ENCODE results near the gene SYNPO2.

Gene SYNPO2

GRCh38 chr4:118941149-118941548 lies 52.5 kb downstream of the SYNPO2 start:
- H3K27me3 ChIP-seq (ENCODE audit: insufficient read depth, low read length, poor library complexity): no peaks in the 10 kb centered on the region
- H4K8ac ChIP-seq (ENCODE audit: low read depth, low read length): no peak overlapping the region
- no peak overlapping the region for H3K4me3 ChIP-seq (ENCODE audit: low read length)
- H2AK5ac ChIP-seq (ENCODE audit: low read length): no peak overlapping the region
- DNase-seq: no peak
- no peak overlapping the region for H3K27ac ChIP-seq (ENCODE audit: low read depth, low read length)
- no peak overlapping the region for H2BK120ac ChIP-seq (ENCODE audit: low read depth, low read length)
- H3K4me1 ChIP-seq (ENCODE audit: control insufficient read depth, low read depth, low read length): no peaks in the 10 kb centered on the region
- H3K9ac ChIP-seq (ENCODE audit: low read length): no peak overlapping the region
- no peak overlapping the region for H2BK15ac ChIP-seq (replicated peaks; ENCODE audit: low read depth)
- no peak overlapping the region for H3K23ac ChIP-seq (ENCODE audit: low read length)
- no peaks in the 10 kb centered on the region for H3K36me3 ChIP-seq (ENCODE audit: control insufficient read depth, insufficient read depth, low read length)
- H3K4ac ChIP-seq (ENCODE audit: low read depth, low read length): no peak overlapping the region
- no peak overlapping the region for H2BK5ac ChIP-seq (ENCODE audit: low read length)
- no peaks in the 10 kb centered on the region for H3K79me2 ChIP-seq (ENCODE audit: control insufficient read depth, insufficient read depth, low read length)
- no peak overlapping the region for H3K4me2 ChIP-seq (ENCODE audit: low read length)
- WGBS (ENCODE audit: extremely low coverage, insufficient coverage, low lambda C conversion rate): no CpG with 5 or more reads among the region's 1 CpG
- H4K5ac ChIP-seq (ENCODE audit: low read length): no peak overlapping the region
- no peaks in the 10 kb centered on the region for H3K79me1 ChIP-seq (ENCODE audit: low read length)
- H3K56ac ChIP-seq (ENCODE audit: low read length): no peak overlapping the region
- H3K18ac ChIP-seq (ENCODE audit: low read length): no peak overlapping the region

- Histone ChIP-seq H3K4me2 (ENCODE audit: low read length) (no peak overlapping the region), H3K36me3 (ENCODE audit: control insufficient read depth, insufficient read depth, low read length) (no peaks in the 10 kb centered on the region), H3K23ac (ENCODE audit: low read length) (no peak overlapping the region), H3K79me1 (ENCODE audit: low read length) (no peaks in the 10 kb centered on the region), H3K4me1 (ENCODE audit: control insufficient read depth, low read depth, low read length) (no peaks in the 10 kb centered on the region), H2AK5ac (ENCODE audit: low read length) (no peak overlapping the region), H2BK5ac (ENCODE audit: low read length) (no peak overlapping the region), H3K56ac (ENCODE audit: low read length) (no peak overlapping the region), H2BK15ac (replicated peaks; ENCODE audit: low read depth) (no peak overlapping the region), H4K5ac (ENCODE audit: low read length) (no peak overlapping the region), H3K9ac (ENCODE audit: low read length) (no peak overlapping the region), H4K8ac (ENCODE audit: low read depth, low read length) (no peak overlapping the region), H3K4me3 (ENCODE audit: low read length) (no peak overlapping the region), H3K4ac (ENCODE audit: low read depth, low read length) (no peak overlapping the region), H2BK120ac (ENCODE audit: low read depth, low read length) (no peak overlapping the region), H3K27ac (ENCODE audit: low read depth, low read length) (no peak overlapping the region), H3K18ac (ENCODE audit: low read length) (no peak overlapping the region), H3K27me3 (ENCODE audit: insufficient read depth, low read length, poor library complexity) (no peaks in the 10 kb centered on the region), H3K79me2 (ENCODE audit: control insufficient read depth, insufficient read depth, low read length) (no peaks in the 10 kb centered on the region)
- DNase-seq: no peak
- WGBS (ENCODE audit: extremely low coverage, insufficient coverage, low lambda C conversion rate): no CpG with 5 or more reads among the region's 6 CpGs
Observed at GRCh38 chr4:118941799-118942198, 53.1 kb downstream of the SYNPO2 start.

- H3K4me3 ChIP-seq (ENCODE audit: low read length): no peak overlapping the region
- H2BK120ac ChIP-seq (ENCODE audit: low read depth, low read length): no peak overlapping the region
Observed at GRCh38 chr4:118942465-118942864, 53.8 kb downstream of the SYNPO2 start.

GRCh38 chr4:118947095-118947494 lies 58.4 kb downstream of the SYNPO2 start:
- Histone ChIP-seq H2BK15ac (replicated peaks; ENCODE audit: low read depth) (no peak overlapping the region), H3K56ac (ENCODE audit: low read length) (no peak overlapping the region), H3K79me2 (ENCODE audit: control insufficient read depth, insufficient read depth, low read length) (no peaks in the 10 kb centered on the region), H3K4me3 (ENCODE audit: low read length) (no peak overlapping the region), H3K4ac (ENCODE audit: low read depth, low read length) (no peak overlapping the region), H2BK5ac (ENCODE audit: low read length) (no peak overlapping the region), H3K4me2 (ENCODE audit: low read length) (no peak overlapping the region), H3K18ac (ENCODE audit: low read length) (no peak overlapping the region), H3K27me3 (ENCODE audit: insufficient read depth, low read length, poor library complexity) (no peaks in the 10 kb centered on the region), H4K5ac (ENCODE audit: low read length) (no peak overlapping the region), H2AK5ac (ENCODE audit: low read length) (no peak overlapping the region), H2BK120ac (ENCODE audit: low read depth, low read length) (no peak overlapping the region), H3K79me1 (ENCODE audit: low read length) (no peaks in the 10 kb centered on the region), H3K27ac (ENCODE audit: low read depth, low read length) (no peak overlapping the region), H4K8ac (ENCODE audit: low read depth, low read length) (no peak overlapping the region), H3K23ac (ENCODE audit: low read length) (no peak overlapping the region), H3K9ac (ENCODE audit: low read length) (no peak overlapping the region), H3K36me3 (ENCODE audit: control insufficient read depth, insufficient read depth, low read length) (no peaks in the 10 kb centered on the region), H3K4me1 (ENCODE audit: control insufficient read depth, low read depth, low read length) (no peaks in the 10 kb centered on the region)
- no CpG with 5 or more reads among the region's 2 CpGs for WGBS (ENCODE audit: extremely low coverage, insufficient coverage, low lambda C conversion rate)
- no peak for DNase-seq

More at GRCh38 chr4:118942465-118942864, 53.8 kb downstream of the SYNPO2 start:
- no peak overlapping the region for H2BK15ac ChIP-seq (replicated peaks; ENCODE audit: low read depth)
- H3K36me3 ChIP-seq (ENCODE audit: control insufficient read depth, insufficient read depth, low read length): no peaks in the 10 kb centered on the region
- no peak overlapping the region for H3K4ac ChIP-seq (ENCODE audit: low read depth, low read length)
- no peak overlapping the region for H3K4me2 ChIP-seq (ENCODE audit: low read length)
- no peak overlapping the region for H4K5ac ChIP-seq (ENCODE audit: low read length)
- no peak overlapping the region for H2AK5ac ChIP-seq (ENCODE audit: low read length)
- H3K4me1 ChIP-seq (ENCODE audit: control insufficient read depth, low read depth, low read length): no peaks in the 10 kb centered on the region
- H2BK5ac ChIP-seq (ENCODE audit: low read length): no peak overlapping the region
- no peaks in the 10 kb centered on the region for H3K79me2 ChIP-seq (ENCODE audit: control insufficient read depth, insufficient read depth, low read length)
- no peak overlapping the region for H4K8ac ChIP-seq (ENCODE audit: low read depth, low read length)
- H3K27ac ChIP-seq (ENCODE audit: low read depth, low read length): no peak overlapping the region
- H3K18ac ChIP-seq (ENCODE audit: low read length): no peak overlapping the region
- no CpG with 5 or more reads among the region's 1 CpG for WGBS (ENCODE audit: extremely low coverage, insufficient coverage, low lambda C conversion rate)
- H3K9ac ChIP-seq (ENCODE audit: low read length): no peak overlapping the region
- H3K79me1 ChIP-seq (ENCODE audit: low read length): no peaks in the 10 kb centered on the region
- DNase-seq: no peak
- H3K56ac ChIP-seq (ENCODE audit: low read length): no peak overlapping the region
- H3K27me3 ChIP-seq (ENCODE audit: insufficient read depth, low read length, poor library complexity): no peaks in the 10 kb centered on the region
- no peak overlapping the region for H3K23ac ChIP-seq (ENCODE audit: low read length)

- Histone ChIP-seq H3K36me3 (ENCODE audit: control insufficient read depth, insufficient read depth, low read length) (no peaks in the 10 kb centered on the region), H3K9ac (ENCODE audit: low read length) (no peak overlapping the region), H4K8ac (ENCODE audit: low read depth, low read length) (no peak overlapping the region), H3K4me1 (ENCODE audit: control insufficient read depth, low read depth, low read length) (no peaks in the 10 kb centered on the region), H4K5ac (ENCODE audit: low read length) (no peak overlapping the region), H3K27ac (ENCODE audit: low read depth, low read length) (no peak overlapping the region), H3K4me2 (ENCODE audit: low read length) (no peak overlapping the region), H2BK5ac (ENCODE audit: low read length) (no peak overlapping the region), H3K79me1 (ENCODE audit: low read length) (no peaks in the 10 kb centered on the region), H3K79me2 (ENCODE audit: control insufficient read depth, insufficient read depth, low read length) (no peaks in the 10 kb centered on the region), H3K18ac (ENCODE audit: low read length) (no peak overlapping the region), H2BK15ac (replicated peaks; ENCODE audit: low read depth) (no peak overlapping the region), H3K4me3 (ENCODE audit: low read length) (no peak overlapping the region), H3K56ac (ENCODE audit: low read length) (no peak overlapping the region), H3K23ac (ENCODE audit: low read length) (no peak overlapping the region), H3K4ac (ENCODE audit: low read depth, low read length) (no peak overlapping the region), H2BK120ac (ENCODE audit: low read depth, low read length) (no peak overlapping the region), H2AK5ac (ENCODE audit: low read length) (no peak overlapping the region), H3K27me3 (ENCODE audit: insufficient read depth, low read length, poor library complexity) (no peaks in the 10 kb centered on the region)
- DNase-seq: no peak
- no CpG with 5 or more reads among the region's 3 CpGs for WGBS (ENCODE audit: extremely low coverage, insufficient coverage, low lambda C conversion rate)
Observed at GRCh38 chr4:118948545-118949144, 60.0 kb downstream of the SYNPO2 start.

- no peak for DNase-seq
- no peak overlapping the region for H3K4me2 ChIP-seq (ENCODE audit: low read length)
- H2BK15ac ChIP-seq (replicated peaks; ENCODE audit: low read depth): no peak overlapping the region
- H4K5ac ChIP-seq (ENCODE audit: low read length): no peak overlapping the region
- H3K4ac ChIP-seq (ENCODE audit: low read depth, low read length): no peak overlapping the region
- H3K18ac ChIP-seq (ENCODE audit: low read length): no peak overlapping the region
- no peak overlapping the region for H2BK5ac ChIP-seq (ENCODE audit: low read length)
- WGBS (ENCODE audit: extremely low coverage, insufficient coverage, low lambda C conversion rate): no CpG with 5 or more reads among the region's 2 CpGs
- no peaks in the 10 kb centered on the region for H3K4me1 ChIP-seq (ENCODE audit: control insufficient read depth, low read depth, low read length)
- H3K79me2 ChIP-seq (ENCODE audit: control insufficient read depth, insufficient read depth, low read length): no peaks in the 10 kb centered on the region
- no peaks in the 10 kb centered on the region for H3K36me3 ChIP-seq (ENCODE audit: control insufficient read depth, insufficient read depth, low read length)
- H3K56ac ChIP-seq (ENCODE audit: low read length): no peak overlapping the region
- H3K79me1 ChIP-seq (ENCODE audit: low read length): no peaks in the 10 kb centered on the region
- H3K27ac ChIP-seq (ENCODE audit: low read depth, low read length): no peak overlapping the region
- no peak overlapping the region for H2BK120ac ChIP-seq (ENCODE audit: low read depth, low read length)
- H3K4me3 ChIP-seq (ENCODE audit: low read length): no peak overlapping the region
- no peak overlapping the region for H3K9ac ChIP-seq (ENCODE audit: low read length)
- H2AK5ac ChIP-seq (ENCODE audit: low read length): no peak overlapping the region
- H3K27me3 ChIP-seq (ENCODE audit: insufficient read depth, low read length, poor library complexity): no peaks in the 10 kb centered on the region
- no peak overlapping the region for H3K23ac ChIP-seq (ENCODE audit: low read length)
- H4K8ac ChIP-seq (ENCODE audit: low read depth, low read length): no peak overlapping the region
Observed at GRCh38 chr4:118950224-118950623, 61.6 kb downstream of the SYNPO2 start.
